WERI-Rb-1 (cell line): ENCODE data around the gene KBTBD6.

Source experiments
- DNase-seq: peaks from one replicate; pipeline ENCODE4 v3.0.0-alpha.2; 2020
- H3K27ac ChIP-seq: fragments of 250-450 bp; sonication (Bioruptor Pico); 2 replicates; pipeline ENCODE4 v1.5.1; 2020; ENCODE audit warnings: mild to moderate bottlenecking, moderate library complexity
- H3K27me3 ChIP-seq: fragments of 250-450 bp; sonication (Bioruptor Pico); 2 replicates; pipeline ENCODE4 v1.5.1; 2021; ENCODE audit warnings: mild to moderate bottlenecking, low read depth, moderate library complexity; ENCODE audit not compliant: insufficient read depth, severe bottlenecking
- H3K36me3 ChIP-seq: fragments of 250-450 bp; sonication (Bioruptor Pico); 2 replicates; pipeline ENCODE4 v1.5.1; 2020; ENCODE audit warnings: mild to moderate bottlenecking, moderate library complexity
- H3K4me3 ChIP-seq: 2 replicates; pipeline ENCODE4 v1.5.1; 2011; ENCODE audit warnings: low read depth, mild to moderate bottlenecking, control low read depth, low read length
- H3K9me3 ChIP-seq: fragments of 250-450 bp; sonication (Bioruptor Pico); 2 replicates; pipeline ENCODE4 v1.5.1; 2021; ENCODE audit warnings: mild to moderate bottlenecking, moderate library complexity; ENCODE audit not compliant: severe bottlenecking
- TF ChIP-seq, protein P1 (sequence below): IDR thresholded peaks from 2 replicates; pipeline ENCODE4 v1.5.1; 2011; ENCODE audit warnings: low read depth, mild to moderate bottlenecking, control low read depth, inconsistent platforms, low read length

The KBTBD6 gene

DNA sequence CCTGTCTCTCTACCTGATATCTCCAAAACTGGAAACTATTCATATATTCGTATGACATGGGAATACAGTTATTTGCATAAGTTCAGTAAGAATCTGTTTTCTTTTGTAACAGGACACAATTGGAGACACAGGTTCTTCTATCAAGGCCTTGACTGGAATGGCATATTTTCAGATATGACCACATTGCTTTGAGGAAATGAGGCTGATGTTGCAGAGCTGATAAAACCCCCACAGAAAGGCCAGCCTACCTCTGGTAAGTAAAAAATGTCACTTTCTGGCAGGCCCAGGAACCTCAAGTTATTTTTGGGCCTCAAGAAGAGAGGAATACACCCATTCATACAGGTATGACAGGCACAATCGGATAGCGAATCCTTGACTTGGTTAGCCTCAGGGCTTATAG is 29.5 kb upstream of the KBTBD6 start:
- H3K27me3 ChIP-seq, result no peaks in the 10 kb centered on the region
- no peaks in the 10 kb centered on the region for H3K9me3 ChIP-seq
- H3K27ac ChIP-seq, result no peak overlapping the region
- H3K4me3 ChIP-seq, result no peak overlapping the region
- H3K36me3 ChIP-seq, result no peaks in the 10 kb centered on the region
- no peak for DNase-seq
- TF ChIP-seq, protein P1, sequence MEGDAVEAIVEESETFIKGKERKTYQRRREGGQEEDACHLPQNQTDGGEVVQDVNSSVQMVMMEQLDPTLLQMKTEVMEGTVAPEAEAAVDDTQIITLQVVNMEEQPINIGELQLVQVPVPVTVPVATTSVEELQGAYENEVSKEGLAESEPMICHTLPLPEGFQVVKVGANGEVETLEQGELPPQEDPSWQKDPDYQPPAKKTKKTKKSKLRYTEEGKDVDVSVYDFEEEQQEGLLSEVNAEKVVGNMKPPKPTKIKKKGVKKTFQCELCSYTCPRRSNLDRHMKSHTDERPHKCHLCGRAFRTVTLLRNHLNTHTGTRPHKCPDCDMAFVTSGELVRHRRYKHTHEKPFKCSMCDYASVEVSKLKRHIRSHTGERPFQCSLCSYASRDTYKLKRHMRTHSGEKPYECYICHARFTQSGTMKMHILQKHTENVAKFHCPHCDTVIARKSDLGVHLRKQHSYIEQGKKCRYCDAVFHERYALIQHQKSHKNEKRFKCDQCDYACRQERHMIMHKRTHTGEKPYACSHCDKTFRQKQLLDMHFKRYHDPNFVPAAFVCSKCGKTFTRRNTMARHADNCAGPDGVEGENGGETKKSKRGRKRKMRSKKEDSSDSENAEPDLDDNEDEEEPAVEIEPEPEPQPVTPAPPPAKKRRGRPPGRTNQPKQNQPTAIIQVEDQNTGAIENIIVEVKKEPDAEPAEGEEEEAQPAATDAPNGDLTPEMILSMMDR, result no peak

DNA sequence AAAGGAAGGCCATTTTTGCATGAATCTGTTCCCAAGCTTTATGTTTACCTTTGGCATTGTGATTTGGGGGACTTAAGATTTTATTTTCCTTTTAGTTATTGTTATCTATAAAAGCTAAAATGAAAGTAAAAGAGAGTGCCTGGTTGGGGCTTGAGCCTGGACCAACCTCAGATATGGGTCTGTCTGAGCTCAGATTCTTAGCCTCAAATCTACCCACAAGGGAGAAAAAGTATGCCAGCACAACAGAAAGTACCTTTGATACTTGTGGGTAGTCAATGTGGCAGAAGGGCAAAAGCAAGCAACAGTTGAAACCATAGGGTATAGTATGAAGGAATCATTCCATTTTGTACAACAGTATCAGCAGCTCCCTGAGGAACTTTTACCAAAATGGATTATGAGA is 26.6 kb upstream of the KBTBD6 start:
- Histone ChIP-seq H3K27me3 (no peaks in the 10 kb centered on the region), H3K36me3 (no peaks in the 10 kb centered on the region), H3K27ac (no peak overlapping the region), H3K9me3 (no peaks in the 10 kb centered on the region), H3K4me3 (no peak overlapping the region)
- no peak for DNase-seq
- TF ChIP-seq, protein P1, result no peak

DNA sequence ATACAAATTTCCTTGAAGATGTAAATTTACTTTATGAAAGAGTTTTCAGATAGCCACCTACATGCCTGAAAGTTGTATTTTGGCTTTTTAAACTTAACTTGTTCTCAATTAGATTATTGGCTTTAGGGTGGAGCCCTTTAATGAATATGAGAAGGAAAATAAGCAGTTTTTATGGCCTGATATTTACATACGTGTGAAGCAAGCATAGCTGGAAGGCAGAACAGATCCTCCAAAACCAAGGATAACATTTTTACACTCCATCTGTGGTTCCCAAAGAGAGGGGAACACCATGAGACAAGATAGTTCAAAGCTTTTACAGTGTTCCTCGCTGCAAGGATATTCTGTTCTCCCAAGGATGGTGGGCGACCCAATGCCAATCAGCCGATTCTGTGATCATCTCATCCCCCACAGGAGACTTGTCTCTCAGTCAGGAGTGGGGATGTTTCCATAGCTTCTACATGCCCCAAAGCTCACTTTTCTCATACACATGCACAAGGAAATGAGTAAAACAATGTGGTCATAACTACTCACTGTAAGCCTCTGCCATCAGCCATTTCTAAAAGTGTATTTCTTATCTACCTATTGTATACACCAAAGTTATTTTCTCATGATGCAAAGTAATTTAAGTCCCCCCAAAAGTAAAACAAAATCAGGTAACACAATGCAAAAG is 24.6 kb upstream of the KBTBD6 start:
- Histone ChIP-seq H3K27me3 (no peaks in the 10 kb centered on the region), H3K27ac (no peak overlapping the region), H3K4me3 (no peak overlapping the region), H3K9me3 (no peaks in the 10 kb centered on the region), H3K36me3 (no peaks in the 10 kb centered on the region)
- no peak for DNase-seq
- TF ChIP-seq, protein P1, result no peak

DNA sequence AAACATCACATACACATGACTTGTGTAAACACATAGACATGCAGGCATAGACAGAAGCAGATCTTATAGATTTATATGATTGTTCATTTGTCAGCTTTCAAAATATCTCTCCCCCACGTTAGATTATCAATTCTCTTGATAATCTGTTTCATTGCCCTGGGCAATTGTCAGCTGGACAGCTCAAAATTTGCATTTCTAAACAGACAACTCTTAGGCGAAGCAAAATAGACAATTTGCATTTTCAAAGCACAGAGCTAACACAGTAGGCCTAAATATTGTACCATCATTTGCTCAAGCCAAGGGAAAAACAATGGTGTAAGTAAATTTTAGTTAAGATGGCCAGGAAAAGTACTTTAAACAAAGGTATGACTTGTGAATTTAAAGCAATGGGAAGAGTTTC is 24.0 kb upstream of the KBTBD6 start:
- no peak for DNase-seq
- no peaks in the 10 kb centered on the region for H3K9me3 ChIP-seq
- no peaks in the 10 kb centered on the region for H3K27me3 ChIP-seq
- no peaks in the 10 kb centered on the region for H3K36me3 ChIP-seq
- H3K27ac ChIP-seq, result no peak overlapping the region
- TF ChIP-seq, protein P1, result no peak
- no peak overlapping the region for H3K4me3 ChIP-seq

DNA sequence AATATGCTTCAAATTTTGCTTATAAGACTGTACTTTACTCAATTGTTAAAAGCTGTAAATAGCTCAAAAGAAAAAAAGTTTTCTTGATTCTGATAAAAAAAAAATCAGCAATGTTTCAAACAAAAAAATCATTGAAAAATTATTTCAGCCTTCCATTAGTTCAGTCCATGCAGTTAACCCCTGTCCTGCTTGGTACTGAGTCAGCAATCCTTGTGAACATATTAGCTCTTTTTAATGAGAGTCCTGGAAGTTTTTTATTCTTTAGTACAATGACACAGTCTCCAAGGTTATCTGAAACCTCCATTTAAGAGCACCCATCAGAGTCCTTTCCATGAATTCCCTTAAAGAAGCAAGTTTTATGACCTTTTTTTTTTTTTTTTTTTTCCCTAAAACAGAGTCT is 21.4 kb upstream of the KBTBD6 start:
- H3K27me3 ChIP-seq, result no peaks in the 10 kb centered on the region
- DNase-seq, result no peak
- H3K36me3 ChIP-seq, result no peaks in the 10 kb centered on the region
- no peak overlapping the region for H3K27ac ChIP-seq
- TF ChIP-seq, protein P1, result no peak
- H3K4me3 ChIP-seq, result no peak overlapping the region
- no peaks in the 10 kb centered on the region for H3K9me3 ChIP-seq

DNA sequence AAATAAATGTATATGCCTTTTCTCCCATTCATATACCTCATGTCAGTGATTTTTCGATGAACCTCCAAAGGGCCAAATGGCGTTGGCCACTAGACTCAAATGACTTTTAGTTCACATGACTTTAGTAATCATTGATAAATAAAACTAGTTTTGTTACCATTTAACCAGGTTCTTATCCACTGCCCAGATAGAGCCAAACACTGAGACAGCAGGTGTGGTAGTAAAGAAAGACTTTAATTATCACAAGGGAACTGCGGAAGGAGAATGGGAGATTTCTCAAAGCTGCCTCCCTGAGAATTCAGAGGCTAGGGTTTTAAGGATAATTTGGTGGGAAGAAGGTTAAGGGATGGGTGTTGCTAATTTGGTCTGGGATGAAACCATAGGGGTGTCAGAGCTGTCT is 19.4 kb upstream of the KBTBD6 start:
- Histone ChIP-seq H3K27me3 (no peaks in the 10 kb centered on the region), H3K27ac (no peak overlapping the region), H3K36me3 (no peaks in the 10 kb centered on the region), H3K9me3 (no peaks in the 10 kb centered on the region), H3K4me3 (no peak overlapping the region)
- TF ChIP-seq, protein P1, result no peak
- no peak for DNase-seq
